Smooth muscle cell (in vitro differentiated cells): Measurements from ENCODE around the gene RPS18. TPM values are rescaled to one million over a fixed set of nuclear protein-coding genes. Genes with fewer than 3 reads are reported as not detected.

Experiments used
- DNase-seq: peaks from one replicate; lab custom pipeline; 2025; ENCODE audit not compliant: unreplicated experiment; lab: John Stamatoyannopoulos, UW
- H2AFZ ChIP-seq: fragments of 200-600 bp; sonication (generic); 2 replicates; pipeline ENCODE4 v1.6.0; 2016; ENCODE audit warnings: antibody characterized with exemption, low read depth, mild to moderate bottlenecking
- H3F3A ChIP-seq: fragments of 200-600 bp; sonication (generic); 2 replicates; pipeline ENCODE4 v1.6.0; 2017; ENCODE audit warnings: antibody characterized with exemption, low read depth
- H3K27ac ChIP-seq: fragments of 200-600 bp; sonication (generic); 2 replicates; pipeline ENCODE4 v1.5.1; 2016; ENCODE audit warnings: low read depth, mild to moderate bottlenecking
- H3K27me3 ChIP-seq: fragments of 200-600 bp; sonication (generic); 2 replicates; pipeline ENCODE4 v1.6.1; 2016; ENCODE audit warnings: low read depth, mild to moderate bottlenecking
- H3K36me3 ChIP-seq: fragments of 200-600 bp; sonication (generic); 2 replicates; pipeline ENCODE4 v1.5.1; 2016; ENCODE audit warnings: low read depth
- H3K4me1 ChIP-seq: fragments of 200-600 bp; sonication (generic); 2 replicates; pipeline ENCODE4 v1.5.1; 2016; ENCODE audit warnings: low read depth
- H3K4me2 ChIP-seq: fragments of 200-600 bp; sonication (generic); 2 replicates; pipeline ENCODE4 v1.6.0; 2016; ENCODE audit warnings: mild to moderate bottlenecking
- H3K4me3 ChIP-seq: fragments of 200-600 bp; sonication (generic); 2 replicates; pipeline ENCODE4 v1.5.1; 2016; ENCODE audit warnings: mild to moderate bottlenecking
- H3K79me2 ChIP-seq: fragments of 200-600 bp; sonication (generic); 2 replicates; pipeline ENCODE4 v1.6.0; 2016; ENCODE audit warnings: low read depth, mild to moderate bottlenecking
- H3K9ac ChIP-seq: fragments of 200-600 bp; sonication (generic); 2 replicates; pipeline ENCODE4 v1.6.0; 2016; ENCODE audit warnings: low read depth
- H3K9me3 ChIP-seq: fragments of 200-600 bp; sonication (generic); replicated peaks from 2 replicates; pipeline ENCODE4 v1.5.1; 2016; ENCODE audit warnings: low read depth
- H4K20me1 ChIP-seq: fragments of 200-600 bp; sonication (generic); 2 replicates; pipeline ENCODE4 v1.6.0; 2016; ENCODE audit warnings: low read depth
- WGBS: methylation state at CpG from one replicate; pipeline ENCODE4 v1.1.7; 2016; ENCODE audit warnings: low lambda C conversion rate; 5-methylcytosine and 5-hydroxymethylcytosine counted together
- polyA plus RNA-seq: library from polyadenylated mRNA; unstranded; fragments of >200 nt; fragmentation: Nextera tagmentation; extraction: Ambion mirVana; gene quantifications from 2 replicates; pipeline ENCODE4 v1.2.1, GENCODE V29; 2016
- total RNA-seq: library from RNA; depleted of rRNA; stranded (reverse); fragments of >200 nt; gene quantifications from 2 replicates; pipeline ENCODE4 v1.2.3, GENCODE V29; 2014
- TF ChIP-seq, protein P1 (sequence below): fragments of 200-600 bp; sonication (generic); IDR thresholded peaks from 2 replicates; pipeline ENCODE4 v1.5.1; 2017; ENCODE audit warnings: borderline replicate concordance, mild to moderate bottlenecking, antibody characterized with exemption; ENCODE audit not compliant: insufficient read depth, poor library complexity, severe bottlenecking

RPS18 gene
- total and polyA plus RNA-seq, 2 experiments from 2014 or later, result 1,848 to 3,261 TPM

GRCh38 chr6:33298773-33299236 is 26.9 kb downstream of the RPS18 start, which contains the start of gene RGL2:
Gene RGL2 (minus strand): TSS chr6:33298942. CDS start chr6:33298610, 332 bp downstream.
- Histone ChIP-seq H4K20me1 (peaks cover 16% of the 10 kb centered on the region), H3F3A (peaks cover 5% of the 10 kb centered on the region), H3K9me3 (no peaks in the 10 kb centered on the region), H3K27ac (peak within 1 kb of the TSS; percentile 95), H3K27me3 (no peaks in the 10 kb centered on the region), H3K36me3 (no peaks in the 10 kb centered on the region), H3K79me2 (peaks cover 37% of the 10 kb centered on the region), H3K4me3 (peak within 1 kb of the TSS; percentile 74), H3K4me2 (peak within 1 kb of the TSS; percentile 88), H2AFZ (peak within 1 kb of the TSS; percentile 14), H3K4me1 (peaks cover 9% of the 10 kb centered on the region), H3K9ac (peak within 1 kb of the TSS; percentile 95)
- no peak for DNase-seq
- TF ChIP-seq, protein P1, sequence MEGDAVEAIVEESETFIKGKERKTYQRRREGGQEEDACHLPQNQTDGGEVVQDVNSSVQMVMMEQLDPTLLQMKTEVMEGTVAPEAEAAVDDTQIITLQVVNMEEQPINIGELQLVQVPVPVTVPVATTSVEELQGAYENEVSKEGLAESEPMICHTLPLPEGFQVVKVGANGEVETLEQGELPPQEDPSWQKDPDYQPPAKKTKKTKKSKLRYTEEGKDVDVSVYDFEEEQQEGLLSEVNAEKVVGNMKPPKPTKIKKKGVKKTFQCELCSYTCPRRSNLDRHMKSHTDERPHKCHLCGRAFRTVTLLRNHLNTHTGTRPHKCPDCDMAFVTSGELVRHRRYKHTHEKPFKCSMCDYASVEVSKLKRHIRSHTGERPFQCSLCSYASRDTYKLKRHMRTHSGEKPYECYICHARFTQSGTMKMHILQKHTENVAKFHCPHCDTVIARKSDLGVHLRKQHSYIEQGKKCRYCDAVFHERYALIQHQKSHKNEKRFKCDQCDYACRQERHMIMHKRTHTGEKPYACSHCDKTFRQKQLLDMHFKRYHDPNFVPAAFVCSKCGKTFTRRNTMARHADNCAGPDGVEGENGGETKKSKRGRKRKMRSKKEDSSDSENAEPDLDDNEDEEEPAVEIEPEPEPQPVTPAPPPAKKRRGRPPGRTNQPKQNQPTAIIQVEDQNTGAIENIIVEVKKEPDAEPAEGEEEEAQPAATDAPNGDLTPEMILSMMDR, result no peak
- under 1% methylated on average over 17 of the region's 34 CpGs for WGBS

GRCh38 chr6:33299237-33299944 is 27.5 kb downstream of the RPS18 start:
- H3F3A ChIP-seq, result peaks cover 2% of the 10 kb centered on the region
- DNase-seq, result peak; percentile 76
- H3K27me3 ChIP-seq, result no peaks in the 10 kb centered on the region
- H3K36me3 ChIP-seq, result no peaks in the 10 kb centered on the region
- H3K4me3 ChIP-seq, result peak overlapping the region; percentile 74
- H3K4me2 ChIP-seq, result peak overlapping the region; percentile 88
- TF ChIP-seq, protein P1, result peak; percentile 74
- under 1% methylated on average over 54 of the region's 54 CpGs for WGBS
- H3K4me1 ChIP-seq, result peaks cover 9% of the 10 kb centered on the region
- no peaks in the 10 kb centered on the region for H3K9me3 ChIP-seq
- peaks cover 37% of the 10 kb centered on the region for H3K79me2 ChIP-seq
- peak overlapping the region; percentile 14 for H2AFZ ChIP-seq
- peak overlapping the region; percentile 95 for H3K9ac ChIP-seq
- peaks cover 20% of the 10 kb centered on the region for H4K20me1 ChIP-seq
- H3K27ac ChIP-seq, result peak overlapping the region; percentile 95

GRCh38 chr6:33301877-33302276 is 30.0 kb downstream of the RPS18 start:
- Histone ChIP-seq H3K27ac (no peak overlapping the region), H3K9ac (no peak overlapping the region), H3F3A (peaks cover 2% of the 10 kb centered on the region), H3K9me3 (no peaks in the 10 kb centered on the region), H3K79me2 (peaks cover 52% of the 10 kb centered on the region), H3K4me3 (no peak overlapping the region), H3K4me1 (peaks cover 8% of the 10 kb centered on the region), H3K4me2 (no peak overlapping the region), H3K36me3 (no peaks in the 10 kb centered on the region), H2AFZ (no peak overlapping the region), H4K20me1 (peaks cover 41% of the 10 kb centered on the region), H3K27me3 (no peaks in the 10 kb centered on the region)
- WGBS, result 98% methylated on average over 3 of the region's 3 CpGs
- TF ChIP-seq, protein P1, result no peak
- no peak for DNase-seq
